Gastroesophageal sphincter (tissue), 3 donors: ENCODE data around the gene TMPRSS11E.

Experiments
- POLR2A ChIP-seq, 2 donors: fragments of 450-650 bp; IDR thresholded peaks; one replicate each; pipeline ENCODE4 v1.6.1; 2017; ENCODE audit warnings: antibody characterized with exemption in 2 of 2, mild to moderate bottlenecking in 2 of 2, moderate library complexity in 1 of 2
- TF ChIP-seq, protein P1 (sequence below), 4 experiments: fragments of 200-600 bp in 2 of 4; fragments of 450-650 bp in 2 of 4; sonication (generic) in 1 of 4; IDR thresholded peaks; one replicate each; pipeline ENCODE4 v1.5.1; 2017 to 2019; ENCODE audit warnings: antibody characterized with exemption in 4 of 4, mild to moderate bottlenecking in 2 of 4, moderate library complexity in 2 of 4

DNA sequence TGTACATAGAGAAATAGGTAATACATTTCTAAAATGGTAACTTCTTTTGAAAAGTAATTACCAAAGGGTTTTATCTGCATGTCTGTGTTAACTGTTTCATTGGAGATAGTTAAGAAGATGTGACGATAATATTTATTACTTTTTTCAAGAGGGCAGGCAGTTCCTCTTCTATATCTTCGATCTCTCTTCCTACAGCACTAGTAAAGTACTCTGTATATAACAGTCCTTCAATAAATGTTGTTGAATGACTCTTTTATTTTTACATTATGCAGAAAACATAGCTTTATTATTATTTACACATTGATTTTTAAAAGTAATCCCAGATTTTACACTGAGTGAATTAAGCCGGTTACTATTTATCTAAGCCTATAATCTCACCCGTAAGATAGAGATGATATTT lies 51.8 kb downstream of the TMPRSS11E start:
- TF ChIP-seq, protein P1, sequence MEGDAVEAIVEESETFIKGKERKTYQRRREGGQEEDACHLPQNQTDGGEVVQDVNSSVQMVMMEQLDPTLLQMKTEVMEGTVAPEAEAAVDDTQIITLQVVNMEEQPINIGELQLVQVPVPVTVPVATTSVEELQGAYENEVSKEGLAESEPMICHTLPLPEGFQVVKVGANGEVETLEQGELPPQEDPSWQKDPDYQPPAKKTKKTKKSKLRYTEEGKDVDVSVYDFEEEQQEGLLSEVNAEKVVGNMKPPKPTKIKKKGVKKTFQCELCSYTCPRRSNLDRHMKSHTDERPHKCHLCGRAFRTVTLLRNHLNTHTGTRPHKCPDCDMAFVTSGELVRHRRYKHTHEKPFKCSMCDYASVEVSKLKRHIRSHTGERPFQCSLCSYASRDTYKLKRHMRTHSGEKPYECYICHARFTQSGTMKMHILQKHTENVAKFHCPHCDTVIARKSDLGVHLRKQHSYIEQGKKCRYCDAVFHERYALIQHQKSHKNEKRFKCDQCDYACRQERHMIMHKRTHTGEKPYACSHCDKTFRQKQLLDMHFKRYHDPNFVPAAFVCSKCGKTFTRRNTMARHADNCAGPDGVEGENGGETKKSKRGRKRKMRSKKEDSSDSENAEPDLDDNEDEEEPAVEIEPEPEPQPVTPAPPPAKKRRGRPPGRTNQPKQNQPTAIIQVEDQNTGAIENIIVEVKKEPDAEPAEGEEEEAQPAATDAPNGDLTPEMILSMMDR (IDR thresholded peaks at IDR 0.05) = no peak
- TF ChIP-seq POLR2A (IDR thresholded peaks at IDR 0.05) = no peak
